ENCODE measurements around the gene C1GALT1. TPM values are rescaled to one million over a fixed set of nuclear protein-coding genes. Genes with fewer than 3 reads are reported as not detected.
A peak's percentile ranks its signal among the peaks of the same experiment; 100 is the strongest.

Gene C1GALT1
- total and polyA plus RNA-seq, 2 experiments from 2014 or later: 38.7 to 71.8 TPM

GRCh38 chr7:7201578-7202374, 19.4 kb downstream of the C1GALT1 start:
- Histone ChIP-seq H3K4me3 (no peak overlapping the region), H3K27ac (peak overlapping the region; percentile 34), H3K27me3 (no peaks in the 10 kb centered on the region), H3K4me2 (peak overlapping the region; percentile 50), H3K4me1 (ENCODE audit: insufficient read depth) (no peaks in the 10 kb centered on the region), H3K9me3 (ENCODE audit: low read depth) (no peaks in the 10 kb centered on the region), H3K9me2 (replicated peaks; ENCODE audit: insufficient read depth) (no peaks in the 10 kb centered on the region), H2AFZ (no peak overlapping the region), H3K36me3 (replicated peaks; ENCODE audit: insufficient read depth, low read depth) (no peaks in the 10 kb centered on the region), H4K20me1 (ENCODE audit: insufficient read depth, poor library complexity, severe bottlenecking) (no peaks in the 10 kb centered on the region), H3K79me2 (peaks cover 86% of the 10 kb centered on the region)
- TF ChIP-seq EZH2 (IDR thresholded peaks at IDR 0.05; ENCODE audit: borderline replicate concordance) (no peak), EZH2phosphoT487 (IDR thresholded peaks at IDR 0.05; ENCODE audit: low read depth, severe bottlenecking, unreplicated experiment) (no peak)
- TF ChIP-seq, protein P1, sequence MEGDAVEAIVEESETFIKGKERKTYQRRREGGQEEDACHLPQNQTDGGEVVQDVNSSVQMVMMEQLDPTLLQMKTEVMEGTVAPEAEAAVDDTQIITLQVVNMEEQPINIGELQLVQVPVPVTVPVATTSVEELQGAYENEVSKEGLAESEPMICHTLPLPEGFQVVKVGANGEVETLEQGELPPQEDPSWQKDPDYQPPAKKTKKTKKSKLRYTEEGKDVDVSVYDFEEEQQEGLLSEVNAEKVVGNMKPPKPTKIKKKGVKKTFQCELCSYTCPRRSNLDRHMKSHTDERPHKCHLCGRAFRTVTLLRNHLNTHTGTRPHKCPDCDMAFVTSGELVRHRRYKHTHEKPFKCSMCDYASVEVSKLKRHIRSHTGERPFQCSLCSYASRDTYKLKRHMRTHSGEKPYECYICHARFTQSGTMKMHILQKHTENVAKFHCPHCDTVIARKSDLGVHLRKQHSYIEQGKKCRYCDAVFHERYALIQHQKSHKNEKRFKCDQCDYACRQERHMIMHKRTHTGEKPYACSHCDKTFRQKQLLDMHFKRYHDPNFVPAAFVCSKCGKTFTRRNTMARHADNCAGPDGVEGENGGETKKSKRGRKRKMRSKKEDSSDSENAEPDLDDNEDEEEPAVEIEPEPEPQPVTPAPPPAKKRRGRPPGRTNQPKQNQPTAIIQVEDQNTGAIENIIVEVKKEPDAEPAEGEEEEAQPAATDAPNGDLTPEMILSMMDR (IDR thresholded peaks at IDR 0.05; ENCODE audit: poor library complexity): no peak
- 62% methylated on average over 15 of the region's 15 CpGs for WGBS (ENCODE audit: low lambda C conversion rate, missing lambda C conversion rate)
- DNase-seq (ENCODE audit: low spot score): peak; percentile 34

GRCh38 chr7:7202375-7202720, 20.0 kb downstream of the C1GALT1 start:
- Histone ChIP-seq H3K36me3 (replicated peaks; ENCODE audit: insufficient read depth, low read depth) (no peaks in the 10 kb centered on the region), H4K20me1 (ENCODE audit: insufficient read depth, poor library complexity, severe bottlenecking) (no peaks in the 10 kb centered on the region), H3K4me1 (ENCODE audit: insufficient read depth) (no peaks in the 10 kb centered on the region), H3K79me2 (peaks cover 86% of the 10 kb centered on the region), H3K9me3 (ENCODE audit: low read depth) (no peaks in the 10 kb centered on the region), H2AFZ (no peak overlapping the region), H3K27ac (no peak overlapping the region), H3K9me2 (replicated peaks; ENCODE audit: insufficient read depth) (no peaks in the 10 kb centered on the region), H3K4me2 (peak overlapping the region; percentile 50), H3K27me3 (no peaks in the 10 kb centered on the region), H3K4me3 (no peak overlapping the region)
- no peak for DNase-seq (ENCODE audit: low spot score)
- WGBS (ENCODE audit: low lambda C conversion rate, missing lambda C conversion rate): 84% methylated on average over 1 of the region's 1 CpG
- TF ChIP-seq EZH2phosphoT487 (IDR thresholded peaks at IDR 0.05; ENCODE audit: low read depth, severe bottlenecking, unreplicated experiment) (no peak), EZH2 (IDR thresholded peaks at IDR 0.05; ENCODE audit: borderline replicate concordance) (no peak)
- TF ChIP-seq, protein P1 (IDR thresholded peaks at IDR 0.05; ENCODE audit: poor library complexity): no peak

- 91% methylated on average over 1 of the region's 1 CpG for WGBS (ENCODE audit: low lambda C conversion rate, missing lambda C conversion rate)
- Histone ChIP-seq H3K4me2 (no peak overlapping the region), H3K27me3 (no peaks in the 10 kb centered on the region), H2AFZ (no peak overlapping the region), H3K9me2 (replicated peaks; ENCODE audit: insufficient read depth) (no peaks in the 10 kb centered on the region), H4K20me1 (ENCODE audit: insufficient read depth, poor library complexity, severe bottlenecking) (no peaks in the 10 kb centered on the region), H3K79me2 (peaks cover 91% of the 10 kb centered on the region), H3K4me1 (ENCODE audit: insufficient read depth) (no peaks in the 10 kb centered on the region), H3K9me3 (ENCODE audit: low read depth) (no peaks in the 10 kb centered on the region), H3K4me3 (no peak overlapping the region), H3K27ac (no peak overlapping the region), H3K36me3 (replicated peaks; ENCODE audit: insufficient read depth, low read depth) (no peaks in the 10 kb centered on the region)
- TF ChIP-seq EZH2 (IDR thresholded peaks at IDR 0.05; ENCODE audit: borderline replicate concordance) (no peak), EZH2phosphoT487 (IDR thresholded peaks at IDR 0.05; ENCODE audit: low read depth, severe bottlenecking, unreplicated experiment) (no peak)
- TF ChIP-seq, protein P1 (IDR thresholded peaks at IDR 0.05; ENCODE audit: poor library complexity): no peak
- no peak for DNase-seq (ENCODE audit: low spot score)
Measured at GRCh38 chr7:7203813-7204575, 21.6 kb downstream of the C1GALT1 start.

All from hepatocyte (in vitro differentiated cells).